T1000 (cell line): Measurements from ENCODE around the gene CENPN.
A peak's percentile ranks its signal among the peaks of the same experiment; 100 is the strongest.

Source experiments
- DNase-seq: peaks from one replicate; lab custom pipeline; 2025; ENCODE audit warnings: mixed read lengths; lab: John Stamatoyannopoulos, UW

CENPN gene

GRCh38 chr16:81006813-81007695 is at the start of gene CENPN, which contains the start of gene CMC2:
CENPN (plus strand) TSS chr16:81007214; CDS start chr16:81011940, 4,726 bp downstream.
CMC2 (minus strand) TSS chr16:81006885; CDS start chr16:80997394, 9,491 bp downstream.
- DNase-seq = peak; percentile 90

GRCh38 chr16:80958284-80958683 is 48.7 kb upstream of the CENPN start:
- DNase-seq = no peak

- DNase-seq = no peak
These were observed 44.1 kb upstream of the CENPN start for GRCh38 chr16:80962879-80963278.

- no peak for DNase-seq
These were observed 42.7 kb upstream of the CENPN start for GRCh38 chr16:80964351-80964750.

- no peak for DNase-seq
These were observed 40.4 kb upstream of the CENPN start for GRCh38 chr16:80966617-80967016.

GRCh38 chr16:80968386-80969113 is 38.5 kb upstream of the CENPN start:
- no peak for DNase-seq

- DNase-seq = no peak
These were observed 37.9 kb upstream of the CENPN start for GRCh38 chr16:80969114-80969484.

GRCh38 chr16:80971819-80972218 is 35.2 kb upstream of the CENPN start:
- no peak for DNase-seq

GRCh38 chr16:80972611-80973010 is 34.4 kb upstream of the CENPN start:
- DNase-seq = no peak

GRCh38 chr16:80973991-80974390 is 33.0 kb upstream of the CENPN start:
- no peak for DNase-seq

GRCh38 chr16:80974649-80975376 is 32.2 kb upstream of the CENPN start:
- DNase-seq = no peak

GRCh38 chr16:80976946-80977345 is 30.1 kb upstream of the CENPN start:
- DNase-seq = no peak

- DNase-seq = no peak
These were observed 25.9 kb upstream of the CENPN start for GRCh38 chr16:80981103-80981502.

GRCh38 chr16:80982646-80983045 is 24.4 kb upstream of the CENPN start:
- DNase-seq = no peak

- DNase-seq = no peak
These were observed 22.7 kb upstream of the CENPN start for GRCh38 chr16:80984124-80984892.

GRCh38 chr16:80985611-80986010 is 21.4 kb upstream of the CENPN start:
- no peak for DNase-seq

GRCh38 chr16:80986557-80986956 is 20.5 kb upstream of the CENPN start:
- no peak for DNase-seq

- no peak for DNase-seq
These were observed 18.3 kb upstream of the CENPN start for GRCh38 chr16:80988756-80989155.

- no peak for DNase-seq
These were observed 17.2 kb upstream of the CENPN start for GRCh38 chr16:80989801-80990200.

- DNase-seq = no peak
These were observed 16.4 kb upstream of the CENPN start for GRCh38 chr16:80990577-80990976.

- no peak for DNase-seq
These were observed 16.0 kb upstream of the CENPN start for GRCh38 chr16:80990978-80991377.
